ENCODE data around the gene EPB41L4A.

EPB41L4A gene

DNA sequence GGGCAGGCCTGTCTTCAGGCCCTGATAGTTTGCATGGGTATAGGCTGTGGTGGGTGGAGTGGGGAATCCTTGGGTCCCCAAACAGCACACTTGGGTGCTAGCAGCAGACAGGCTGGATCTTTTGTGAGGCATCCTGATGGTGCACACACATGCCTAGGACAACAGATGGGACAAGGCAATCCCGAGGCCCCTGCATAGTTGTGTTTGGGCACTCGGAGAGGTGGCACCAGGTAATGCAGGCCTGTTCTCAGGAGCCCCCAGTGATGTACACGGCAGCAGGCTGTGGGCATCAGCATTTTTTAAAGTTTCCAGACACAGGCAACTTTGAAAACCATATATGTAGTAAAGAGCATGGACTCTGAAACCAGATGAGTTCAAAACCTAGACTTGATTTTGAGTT is 65.4 kb downstream of the EPB41L4A start:
- DNase-seq = no peak

DNA sequence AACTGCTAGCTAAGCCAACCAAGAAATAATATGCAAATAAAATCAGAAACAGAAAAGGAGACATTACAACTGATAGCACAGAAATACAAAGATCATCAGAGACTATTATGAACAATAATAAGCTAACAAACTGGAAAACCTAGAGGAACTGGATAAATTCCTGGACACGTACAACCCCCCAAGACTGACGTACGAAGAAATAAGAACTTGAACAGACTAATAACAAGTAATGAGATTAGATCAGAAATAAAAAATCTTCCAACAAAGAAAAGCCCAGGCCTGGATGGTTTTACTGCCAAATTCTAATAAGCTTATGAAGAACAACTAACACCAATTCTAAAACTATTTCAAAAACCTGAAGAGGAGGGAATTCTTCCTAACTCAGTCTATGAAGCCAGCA is 67.9 kb downstream of the EPB41L4A start:
- DNase-seq = no peak

DNA sequence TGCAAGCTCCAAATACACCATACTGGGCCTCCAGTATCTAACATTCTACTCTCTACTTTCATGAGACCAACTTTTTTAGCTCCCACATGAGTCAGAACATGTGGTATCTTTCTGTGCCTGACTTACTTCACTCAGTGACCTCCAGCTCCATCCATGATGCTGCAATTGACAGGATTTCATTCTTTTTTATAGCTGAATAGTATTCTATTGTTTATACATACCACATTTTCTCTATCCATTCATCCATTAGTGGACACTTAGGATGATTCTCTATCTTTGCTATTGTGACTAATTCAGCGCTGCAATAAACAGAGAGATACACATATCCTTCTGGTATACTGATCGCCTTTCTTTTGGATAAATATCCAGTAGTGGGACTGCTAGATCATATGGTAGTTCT is 68.5 kb downstream of the EPB41L4A start:
- DNase-seq = no peak

DNA sequence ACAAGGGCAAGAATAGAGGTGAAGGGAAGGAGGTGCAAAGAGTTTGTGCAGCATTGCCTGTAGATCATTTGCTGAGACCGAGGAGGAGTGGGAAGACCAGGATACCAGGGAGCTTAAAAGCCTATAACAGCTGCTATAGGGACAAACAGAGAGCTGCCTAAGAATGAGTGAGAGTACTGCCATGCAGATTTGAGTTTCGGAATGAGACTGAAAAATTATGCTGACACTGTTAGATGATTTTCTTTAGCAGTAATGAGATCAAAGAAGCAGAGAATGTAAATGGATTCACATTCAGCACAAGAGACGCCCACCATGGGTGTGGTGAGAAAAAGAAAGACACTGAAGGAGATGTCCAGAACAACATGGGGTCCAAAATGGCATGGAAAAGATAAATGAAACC is 69.7 kb downstream of the EPB41L4A start:
- DNase-seq = no peak

DNA sequence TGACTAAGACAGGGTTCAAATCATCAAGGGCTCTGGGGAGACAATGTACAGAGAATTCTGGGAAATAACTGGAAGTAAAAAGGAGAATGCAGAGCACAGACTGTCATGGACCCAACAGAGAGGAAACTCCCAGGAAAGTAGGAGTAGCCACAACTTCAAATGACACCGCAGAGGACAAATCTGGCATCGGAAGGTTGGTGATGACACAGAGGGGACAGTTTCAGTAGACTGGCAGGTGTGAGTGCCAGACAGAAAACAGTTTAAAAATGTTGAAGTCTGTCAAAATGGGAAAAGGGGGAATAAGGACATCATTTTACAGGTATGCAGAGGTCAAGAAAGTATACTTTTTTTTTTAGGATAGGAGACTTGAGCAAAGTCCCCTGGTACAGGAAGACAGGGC is 70.2 kb downstream of the EPB41L4A start:
- DNase-seq = no peak

DNA sequence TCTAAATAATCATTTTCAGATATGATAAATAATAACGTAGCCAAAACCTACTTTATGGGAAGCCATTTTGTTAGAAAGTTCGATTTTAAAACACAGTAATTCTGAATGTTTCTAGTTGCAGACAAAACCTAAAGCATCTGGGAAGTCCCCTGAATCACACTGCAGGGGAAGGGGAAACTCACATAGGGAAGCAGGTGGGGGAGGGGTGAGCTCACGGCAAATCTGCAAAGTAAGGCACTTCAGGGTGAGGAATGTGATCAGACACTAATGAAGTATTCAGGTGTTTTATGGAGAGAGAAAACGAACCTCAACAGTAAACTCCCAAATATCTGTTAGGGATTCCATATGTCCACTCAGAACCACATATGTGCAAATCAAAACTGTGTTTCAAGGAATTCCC is 70.7 kb downstream of the EPB41L4A start:
- no peak for DNase-seq

DNA sequence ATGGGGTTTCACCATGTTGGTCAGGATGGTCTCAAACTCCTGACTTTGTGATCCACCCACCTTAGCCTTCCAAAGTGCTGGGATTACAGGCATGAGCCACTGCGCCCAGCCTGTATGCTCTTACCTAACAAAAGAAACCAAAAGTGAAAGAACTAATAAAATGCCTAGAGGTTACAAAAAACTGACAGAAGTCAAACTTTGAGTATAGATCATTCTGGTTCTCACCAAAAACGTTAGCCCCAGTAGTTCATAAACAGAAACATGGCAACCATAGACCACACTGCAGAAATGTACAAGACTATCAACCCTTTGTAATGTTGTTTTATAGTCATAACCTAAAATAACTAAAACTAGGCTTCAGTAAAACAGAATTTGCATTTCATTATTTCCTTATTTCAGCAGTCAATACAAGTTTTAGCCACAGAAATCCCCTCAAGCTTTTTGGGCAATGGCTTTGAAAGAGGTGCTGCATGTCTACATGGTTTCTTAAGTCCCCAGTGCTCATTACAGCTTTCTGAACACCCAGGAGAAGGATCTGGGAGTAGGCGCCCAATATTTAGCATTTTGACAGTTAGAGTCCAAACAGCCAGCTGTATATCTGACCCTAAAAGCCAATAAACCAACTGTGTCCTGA is 72.5 kb downstream of the EPB41L4A start:
- no peak for DNase-seq

DNA sequence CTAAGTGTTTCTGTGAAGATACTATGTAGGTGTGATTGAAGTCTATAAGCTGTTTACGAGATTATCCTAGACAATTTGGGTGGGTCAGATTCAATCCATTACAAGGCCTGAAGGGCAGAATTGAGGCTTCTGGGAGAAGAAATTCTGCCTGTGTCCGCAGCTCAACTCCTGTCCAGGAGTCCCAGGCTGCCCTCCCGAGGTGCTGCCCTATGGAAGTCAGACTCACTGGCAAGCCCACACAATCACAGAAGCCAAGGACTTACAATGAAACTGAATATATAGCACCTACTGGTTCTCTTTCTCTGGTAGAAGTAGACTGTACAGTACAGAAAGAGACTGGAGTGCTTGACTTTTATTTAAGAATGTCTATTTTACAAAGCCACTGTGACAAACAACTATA is 74.5 kb downstream of the EPB41L4A start:
- no peak for DNase-seq

DNA sequence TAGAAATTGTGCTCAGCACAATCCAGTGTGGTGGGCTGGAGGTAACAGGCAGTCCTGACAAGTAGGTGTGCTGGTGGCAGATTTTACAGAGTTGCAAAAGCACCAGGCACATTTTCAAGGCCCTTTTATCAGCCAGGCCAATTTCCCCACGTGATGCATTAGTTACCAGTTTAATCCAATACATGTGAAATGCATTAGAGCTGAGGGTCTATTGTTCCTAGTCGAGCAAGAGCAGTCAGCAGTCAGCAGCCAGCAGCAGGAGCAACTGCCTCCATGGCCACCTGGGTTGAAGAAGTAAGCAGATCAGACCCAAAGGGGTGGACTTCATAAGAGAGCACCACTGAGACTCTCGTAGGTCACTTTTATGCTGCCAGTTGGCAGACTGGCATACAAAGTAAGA is 76.7 kb downstream of the EPB41L4A start:
- no peak for DNase-seq

DNA sequence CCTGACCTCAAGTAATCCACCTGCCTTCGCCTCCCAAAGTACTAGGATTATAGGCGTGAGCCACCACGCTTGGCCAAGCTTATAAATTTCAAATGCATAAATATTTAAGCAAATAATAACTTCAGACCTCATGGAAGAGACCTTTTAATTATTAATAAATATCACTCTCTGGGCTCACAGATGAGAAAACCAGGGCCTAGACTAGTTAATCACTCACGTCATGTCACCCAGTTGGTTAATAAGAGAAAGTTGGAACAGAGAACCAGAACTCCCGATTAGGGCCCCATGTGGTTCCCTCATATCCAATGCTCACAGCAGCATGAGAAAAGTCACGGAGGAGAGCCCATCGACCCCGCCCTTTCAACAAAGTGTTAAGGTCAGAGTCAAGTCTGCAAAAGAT is 79.3 kb downstream of the EPB41L4A start:
- DNase-seq = no peak

DNA sequence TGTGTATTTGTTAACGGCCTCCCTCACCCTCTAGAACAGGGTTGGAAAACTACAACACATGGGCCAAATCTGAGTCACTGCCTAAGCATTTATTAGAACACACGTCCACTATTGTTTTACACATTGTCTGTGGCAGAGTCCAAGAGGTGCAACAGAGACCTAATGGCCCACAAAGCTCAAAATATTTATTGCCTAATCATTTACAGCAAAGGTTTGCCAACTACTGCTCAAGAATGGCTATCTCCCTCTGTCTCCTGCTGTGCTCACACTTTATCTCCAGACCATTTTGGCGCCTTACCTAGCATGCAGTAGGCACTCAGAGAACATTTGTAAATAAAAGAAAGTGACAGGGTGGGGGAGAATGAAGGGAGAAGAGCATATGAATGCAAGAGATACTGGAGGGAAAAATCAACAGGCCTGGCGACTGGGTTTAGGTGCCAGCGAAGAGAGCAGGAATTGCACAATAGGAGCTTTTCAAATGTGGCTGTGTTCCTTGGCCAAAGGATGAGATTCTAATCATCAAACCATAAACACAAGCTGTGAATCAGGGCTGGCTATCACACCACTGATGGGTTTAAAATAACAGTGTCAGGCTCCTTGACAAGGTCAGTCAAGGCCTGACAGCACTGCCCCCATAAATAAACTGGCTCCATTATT is 80.3 kb downstream of the EPB41L4A start:
- DNase-seq = no peak

DNA sequence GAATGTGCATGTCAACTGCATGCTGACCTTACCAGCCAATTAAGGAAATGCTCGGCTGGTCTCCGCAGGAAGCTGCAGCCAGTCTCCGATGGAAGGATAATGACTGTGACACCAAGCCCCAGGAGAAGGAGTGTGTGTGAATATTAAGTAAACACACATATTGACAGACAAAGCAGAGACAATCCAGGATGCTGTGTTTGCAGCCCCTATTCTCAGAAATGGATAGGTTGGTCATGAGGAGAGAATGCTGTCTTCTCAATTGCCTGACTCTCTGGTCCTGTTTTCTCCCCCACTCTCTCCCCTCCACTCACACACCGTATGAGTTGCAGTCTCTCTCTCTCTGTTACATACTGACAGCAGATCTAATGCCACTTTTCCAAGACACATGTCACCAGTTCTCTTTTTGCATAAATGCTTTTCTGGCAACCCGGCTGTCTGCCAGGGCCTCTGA is 85.7 kb downstream of the EPB41L4A start:
- DNase-seq = no peak

DNA sequence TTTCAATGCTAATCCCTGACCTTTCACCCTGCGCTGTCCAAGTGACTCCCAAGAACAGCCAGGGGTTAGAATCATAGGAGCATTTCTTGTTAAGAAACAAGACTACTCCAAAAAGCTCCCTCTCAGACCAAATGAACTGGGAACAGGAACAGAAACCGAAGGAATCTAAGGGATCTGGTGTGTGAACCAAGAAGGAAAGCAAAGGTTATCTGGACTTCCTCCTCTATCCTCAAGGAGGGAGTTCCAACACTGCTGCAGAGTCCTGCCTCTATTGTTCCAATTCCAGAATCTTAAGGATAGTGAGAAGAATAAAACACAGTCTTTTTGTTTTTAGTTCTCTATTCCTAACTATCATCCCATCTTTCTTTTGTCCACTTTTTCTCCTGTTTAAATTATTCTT is 87.2 kb downstream of the EPB41L4A start:
- DNase-seq = no peak

DNA sequence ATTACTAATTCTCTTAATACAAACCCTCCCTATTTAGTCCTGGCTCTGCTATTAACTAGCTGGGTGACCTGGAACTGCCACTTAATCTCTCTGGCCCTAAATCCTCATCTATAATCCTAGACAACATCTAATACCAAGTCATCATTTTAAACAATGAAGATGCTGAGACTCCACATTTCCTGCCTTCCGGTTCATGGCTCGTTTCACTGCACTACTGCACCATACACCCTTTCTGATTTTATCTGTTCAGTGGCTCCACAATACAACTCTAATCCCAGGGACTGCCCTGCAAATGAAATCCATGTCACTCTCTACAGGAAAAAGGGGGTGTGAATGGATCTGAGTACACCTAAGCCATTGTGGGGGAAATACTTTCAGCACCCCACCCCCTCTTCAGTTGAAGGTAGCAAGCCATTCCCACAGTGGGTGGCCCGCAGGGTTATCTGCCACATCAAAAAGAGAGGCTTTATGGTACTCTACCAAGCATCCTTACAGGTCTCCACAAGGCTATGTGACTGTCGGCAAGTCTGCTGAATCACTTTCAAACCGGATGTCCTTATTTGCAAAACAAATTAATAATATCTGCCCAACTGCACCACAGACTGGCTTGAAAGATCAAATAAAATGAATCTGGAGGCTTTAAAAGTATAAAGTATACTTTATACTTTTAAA is 89.5 kb downstream of the EPB41L4A start:
- no peak for DNase-seq

DNA sequence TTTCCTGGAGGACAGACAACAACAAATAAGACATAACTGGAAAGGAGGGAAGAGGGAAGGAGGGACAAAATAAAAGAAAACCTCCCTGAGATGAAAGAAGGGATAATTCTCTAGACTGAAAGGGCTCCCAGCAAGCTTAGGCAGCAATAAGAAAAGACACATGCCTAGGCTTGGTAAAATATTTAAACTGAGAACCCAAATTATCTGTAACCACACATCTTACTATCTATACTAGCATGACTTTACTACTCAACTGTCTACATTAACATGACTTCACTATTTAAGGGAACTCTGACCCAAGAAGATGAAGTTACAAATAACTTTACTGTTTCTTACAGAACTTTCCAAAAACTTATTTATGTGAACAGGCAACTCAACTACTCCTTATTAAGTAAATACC is 95.9 kb downstream of the EPB41L4A start:
- DNase-seq = no peak

DNA sequence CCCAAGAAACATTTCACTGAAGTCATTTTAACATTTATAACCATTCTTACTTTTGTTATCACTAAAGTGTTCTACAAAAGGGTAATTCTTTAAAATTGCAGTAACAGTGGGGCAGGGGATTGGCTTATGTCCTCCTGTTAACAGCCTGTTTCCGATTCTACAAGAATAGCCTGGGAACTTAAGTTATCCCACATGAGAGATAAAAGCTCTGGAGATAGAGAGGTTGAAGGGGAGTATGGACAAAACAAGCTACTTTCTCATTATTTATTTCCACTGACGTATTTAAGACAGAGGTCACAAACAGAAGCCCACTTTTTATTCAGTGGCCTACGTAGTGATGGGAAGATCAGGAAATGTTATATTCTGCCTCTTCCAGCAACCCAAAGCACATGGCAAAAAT is 98.7 kb downstream of the EPB41L4A start:
- no peak for DNase-seq

DNA sequence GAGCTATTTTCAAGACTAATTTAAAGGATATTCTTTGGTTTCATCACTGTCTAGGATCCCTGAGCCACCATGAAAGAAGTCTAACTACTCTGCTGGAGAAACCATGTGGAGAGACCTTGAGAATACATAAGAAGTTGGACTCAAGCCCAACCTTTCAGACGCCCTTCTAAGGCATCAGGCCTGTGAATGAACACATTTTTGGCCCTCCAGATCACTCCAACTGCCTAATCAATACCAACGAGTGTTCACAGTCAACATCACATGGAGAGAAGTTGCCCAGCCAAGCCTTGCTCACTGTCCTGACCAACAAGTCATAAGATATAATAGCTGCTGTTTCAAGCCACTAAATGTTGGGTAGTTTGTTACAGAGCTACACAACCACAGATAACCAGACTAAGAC is 100.7 kb downstream of the EPB41L4A start:
- DNase-seq = no peak

DNA sequence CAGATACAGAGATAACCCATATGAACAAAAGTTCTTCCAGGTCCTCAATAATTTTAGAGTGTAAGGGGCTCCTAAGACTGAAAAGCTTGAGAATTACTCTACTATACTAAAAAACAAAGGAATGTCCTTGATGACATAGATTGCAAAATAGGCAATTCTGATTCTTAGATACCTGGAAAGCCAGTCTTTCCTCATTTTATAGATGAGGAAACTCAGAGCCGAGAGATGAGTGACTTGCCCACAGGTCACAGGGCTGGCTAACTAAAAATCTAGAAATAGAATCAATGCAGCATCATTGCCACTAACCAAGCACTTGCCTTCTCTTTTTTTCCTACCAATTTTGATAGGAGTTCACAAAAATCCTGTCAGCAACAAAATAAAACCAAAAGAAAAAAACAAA is 101.2 kb downstream of the EPB41L4A start:
- DNase-seq = no peak

DNA sequence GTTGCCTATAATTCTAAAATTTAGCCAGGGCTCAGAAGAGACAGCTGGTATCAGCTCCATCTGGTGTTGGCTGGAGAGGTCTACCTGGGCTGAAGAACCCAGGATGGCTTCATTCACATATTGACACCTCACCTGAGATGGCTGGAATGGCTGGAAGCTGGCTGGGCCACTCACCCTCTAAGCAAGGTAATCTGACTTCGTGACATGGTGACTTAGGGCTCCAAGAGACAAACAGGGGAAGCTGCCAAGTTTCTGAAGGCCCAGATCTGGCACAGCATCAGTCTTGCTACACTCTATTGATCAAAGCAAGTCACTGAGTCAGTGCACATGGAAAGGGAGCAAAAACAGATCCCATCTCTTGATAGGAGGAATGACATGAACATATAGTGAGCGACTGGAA is 102.3 kb downstream of the EPB41L4A start:
- no peak for DNase-seq

DNA sequence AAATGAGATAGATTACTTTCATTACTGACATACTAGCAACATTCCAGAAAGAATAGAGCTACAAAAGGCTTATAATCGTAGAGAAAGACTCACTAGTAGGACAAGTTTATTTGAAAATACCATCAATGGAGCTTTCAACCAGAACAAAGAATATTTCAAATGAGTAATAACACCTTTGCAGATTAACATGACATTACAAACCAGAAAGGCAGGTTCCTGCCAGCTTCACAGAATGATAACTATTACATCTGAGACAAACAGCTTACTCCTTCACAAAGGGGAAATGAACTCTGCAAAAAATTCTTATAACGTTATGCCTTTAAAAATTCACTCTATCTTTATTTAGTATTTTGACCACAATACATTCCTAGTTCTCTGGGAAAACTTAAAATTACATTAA is 103.1 kb downstream of the EPB41L4A start:
- DNase-seq = no peak

DNA sequence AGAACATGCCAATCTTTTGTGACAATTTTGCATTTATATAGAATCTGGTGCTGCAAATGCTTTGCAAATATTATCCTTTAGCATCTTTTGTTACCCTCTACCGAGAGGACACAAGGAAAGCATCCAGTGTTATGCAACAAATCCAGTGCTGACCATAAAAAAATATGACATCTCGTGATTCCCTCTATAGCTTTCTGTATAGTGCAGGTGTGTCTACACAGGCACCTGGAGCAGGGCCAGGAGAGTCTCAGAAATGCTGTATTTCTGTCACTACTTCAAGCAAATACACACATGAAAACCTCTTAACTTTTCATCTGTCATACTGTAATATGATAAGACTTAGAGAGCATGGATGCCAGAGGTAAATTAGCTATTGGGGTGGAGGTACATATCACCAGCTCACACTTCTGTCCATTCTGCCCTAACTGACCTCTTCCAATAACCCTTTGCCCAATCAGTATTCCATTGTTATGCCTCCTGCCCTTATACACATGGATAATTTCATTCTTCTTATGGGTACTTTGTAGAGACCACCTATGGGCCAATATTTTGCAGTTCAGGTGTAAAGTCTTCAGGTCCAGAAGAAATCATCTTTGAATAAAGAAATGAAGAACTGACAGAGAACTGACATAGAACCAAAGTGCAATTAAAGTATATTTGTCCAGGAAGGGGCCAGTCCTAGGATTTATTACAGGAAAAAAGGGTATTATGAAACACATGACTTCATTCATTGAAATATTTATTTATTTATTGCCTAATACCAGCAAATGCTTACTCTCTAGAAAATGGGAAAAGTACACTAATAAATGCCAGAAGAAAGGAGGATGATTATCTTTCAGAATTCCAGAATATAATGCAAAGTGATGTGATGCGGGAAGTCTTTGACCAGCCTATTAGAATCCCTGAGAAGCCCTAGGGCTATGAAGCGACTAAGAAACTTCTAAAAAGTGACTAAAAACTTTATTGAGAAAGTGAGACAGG is 106.5 kb downstream of the EPB41L4A start:
- no peak for DNase-seq

DNA sequence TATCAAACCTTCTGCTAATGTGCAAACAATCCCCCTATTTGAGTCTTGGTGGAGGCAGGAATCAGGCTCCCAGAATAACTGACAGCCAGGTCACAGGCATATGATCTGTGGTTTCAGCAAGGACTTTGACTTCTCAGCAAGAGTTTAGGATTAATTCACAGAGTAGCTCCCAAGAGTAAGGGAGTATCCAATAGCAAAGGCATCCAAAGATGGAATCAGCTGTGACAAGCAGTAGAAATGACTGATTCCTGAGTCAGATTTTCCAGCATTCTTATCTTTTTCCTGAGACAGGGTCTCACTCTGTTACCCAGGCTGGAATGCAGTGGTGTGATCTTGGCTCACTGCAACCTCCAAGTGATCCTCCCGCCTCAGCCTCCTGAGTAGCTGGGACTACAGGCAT is 108.3 kb downstream of the EPB41L4A start:
- DNase-seq = no peak

DNA sequence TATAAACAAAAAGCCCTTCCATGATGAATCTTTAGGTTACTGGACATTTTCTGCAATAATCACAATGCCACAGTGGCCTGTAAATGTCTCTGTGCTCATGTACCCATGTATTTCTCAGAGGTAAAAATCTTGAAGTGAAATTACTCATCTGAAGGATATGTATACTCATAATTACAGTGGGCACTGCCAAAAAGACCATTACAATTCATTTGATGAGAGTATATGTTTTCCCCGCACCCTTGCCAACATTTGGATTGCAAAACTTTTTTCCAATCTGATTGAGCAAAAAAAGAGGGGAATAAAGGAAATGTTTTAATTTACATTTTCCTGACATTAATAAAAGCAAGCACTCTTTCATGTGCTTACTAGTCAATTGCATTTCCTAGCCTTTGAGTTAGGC is 110.5 kb downstream of the EPB41L4A start:
- DNase-seq = no peak

Data from right hindlimb (tissue), 1 donor.